ENCODE data around the gene TRIM2. TPM values are rescaled to one million over a fixed set of nuclear protein-coding genes. Genes with fewer than 3 reads are reported as not detected.

Gene TRIM2
- total and polyA plus RNA-seq, 11 donors = 5.5 to 30.5 (median 18.5) TPM

- TF ChIP-seq CTCF (IDR thresholded peaks at IDR 0.05) (no peak), POLR2A (IDR thresholded peaks at IDR 0.05) (no peak)
- Histone ChIP-seq H3K4me1 (peaks cover 0 to 35% (median under 1%) of the 10 kb centered on the region in 12 donors), H3K36me3 (no peaks in the 10 kb centered on the region), H3K4me3 (no peak overlapping the region), H3K9me3 (peaks cover 0 to 4% (median 0%) of the 10 kb centered on the region in 12 donors), H3K27me3 (no peaks in the 10 kb centered on the region), H3K27ac (no peak overlapping the region)
- no peak for ATAC-seq
- DNase-seq = no peak
- intact Hi-C loops (cut with DNase I) = loop anchor here in 3 of 10 donors (10.0 kb wide), 2 partner anchors 61 to 359 kb away; no protein-coding TSS in a partner anchor
These were observed 11.7 kb downstream of the TRIM2 start for GRCh38 chr4:153215921-153216320.

GRCh38 chr4:153216546-153216945 lies 12.3 kb downstream of the TRIM2 start:
- peaks cover 0 to 4% (median 0%) of the 10 kb centered on the region in 12 donors for H3K9me3 ChIP-seq
- H3K4me1 ChIP-seq = peaks cover 0 to 29% (median 0%) of the 10 kb centered on the region in 12 donors
- no peak for DNase-seq
- no peak for ATAC-seq
- 64 to 89% (median 79%) methylated on average over 4 of the region's 4 CpGs for WGBS, 4 donors
- TF ChIP-seq CTCF (IDR thresholded peaks at IDR 0.05) = no peak
- TF ChIP-seq POLR2A (IDR thresholded peaks at IDR 0.05) = no peak
- no peaks in the 10 kb centered on the region for H3K36me3 ChIP-seq
- no peaks in the 10 kb centered on the region for H3K27me3 ChIP-seq
- intact Hi-C loops (cut with DNase I) = loop anchor here in 3 of 10 donors (10.0 kb wide), 2 partner anchors 62 to 358 kb away; no protein-coding TSS in a partner anchor
- H3K4me3 ChIP-seq = no peak overlapping the region
- H3K27ac ChIP-seq = no peak overlapping the region

GRCh38 chr4:153217440-153217839 lies 13.2 kb downstream of the TRIM2 start:
- DNase-seq (no peak), ATAC-seq (no peak)
- Histone ChIP-seq H3K9me3 (no peaks in the 10 kb centered on the region), H3K27ac (no peak overlapping the region), H3K4me3 (no peak overlapping the region), H3K27me3 (no peaks in the 10 kb centered on the region), H3K36me3 (no peaks in the 10 kb centered on the region), H3K4me1 (peaks cover 0 to 20% (median 2%) of the 10 kb centered on the region in 12 donors)
- TF ChIP-seq CTCF (IDR thresholded peaks at IDR 0.05) (no peak), POLR2A (IDR thresholded peaks at IDR 0.05) (no peak)
- intact Hi-C loops (cut with DNase I) = loop anchor here in 3 of 10 donors (10.0 kb wide), 2 partner anchors 63 to 357 kb away; no protein-coding TSS in a partner anchor

- intact Hi-C loops (cut with DNase I) = loop anchor here in 3 of 10 donors (10.0 kb wide), 2 partner anchors 64 to 356 kb away; no protein-coding TSS in a partner anchor
- Histone ChIP-seq H3K27me3 (no peaks in the 10 kb centered on the region), H3K9me3 (no peaks in the 10 kb centered on the region), H3K4me1 (peaks cover 0 to 18% (median 7%) of the 10 kb centered on the region in 12 donors), H3K36me3 (no peaks in the 10 kb centered on the region), H3K27ac (no peak overlapping the region), H3K4me3 (no peak overlapping the region)
- no peak for TF ChIP-seq POLR2A (IDR thresholded peaks at IDR 0.05)
- TF ChIP-seq CTCF (IDR thresholded peaks at IDR 0.05) = no peak
- 93 to 99% (median 96%) methylated on average over 3 of the region's 3 CpGs for WGBS, 4 donors
- ATAC-seq = no peak
- no peak for DNase-seq
These were observed 14.7 kb downstream of the TRIM2 start for GRCh38 chr4:153218961-153219360.

Measured in heart left ventricle (tissue), 16 donors.